HuH-7.5 (cell line): ENCODE results near the gene CLIC5.

ENCODE experiments used
- DNase-seq: peaks from one replicate; pipeline ENCODE4 v3.0.0; 2011; ENCODE audit warnings: low spot score

Gene CLIC5

DNA sequence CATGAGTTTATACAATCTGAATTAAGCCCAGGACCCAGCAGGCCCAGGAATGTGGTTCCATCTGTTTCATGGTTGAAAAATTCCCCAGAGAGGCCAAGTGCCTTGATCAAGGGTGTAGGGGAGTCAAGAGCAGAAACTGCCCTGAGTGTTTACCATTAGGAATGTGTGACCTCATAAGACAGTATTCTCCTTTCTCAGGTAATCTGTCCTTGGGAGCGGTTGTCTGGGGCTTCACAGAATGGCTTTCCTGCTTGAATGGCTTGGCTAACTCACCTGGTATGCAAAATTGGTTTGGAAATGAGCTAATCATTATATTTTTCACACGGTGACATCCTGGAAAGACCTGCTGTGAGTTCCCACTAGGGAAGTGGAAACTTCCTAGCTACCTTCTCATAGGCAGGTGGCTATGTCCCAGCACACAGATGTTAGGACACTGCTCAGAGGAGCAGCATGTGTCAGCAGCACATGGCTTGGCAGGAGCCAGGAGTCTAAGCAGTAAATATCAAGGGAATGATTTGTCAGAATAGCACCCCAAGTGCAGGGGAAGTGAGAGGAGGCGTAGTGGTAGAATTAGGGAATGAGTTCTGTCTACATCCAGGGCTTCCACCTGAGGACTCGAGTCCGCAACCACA, 17.7 kb downstream of the CLIC5 start:
- no peak for DNase-seq

- DNase-seq, result no peak
These were observed 24.5 kb downstream of the CLIC5 start for GRCh38 chr6:45991189-45991588.

- no peak for DNase-seq
These were observed 25.5 kb downstream of the CLIC5 start for GRCh38 chr6:45990162-45990561.

GRCh38 chr6:45988635-45989034, 27.0 kb downstream of the CLIC5 start:
- DNase-seq, result no peak

- DNase-seq, result no peak
These were observed 27.8 kb downstream of the CLIC5 start for GRCh38 chr6:45987856-45988255.

DNA sequence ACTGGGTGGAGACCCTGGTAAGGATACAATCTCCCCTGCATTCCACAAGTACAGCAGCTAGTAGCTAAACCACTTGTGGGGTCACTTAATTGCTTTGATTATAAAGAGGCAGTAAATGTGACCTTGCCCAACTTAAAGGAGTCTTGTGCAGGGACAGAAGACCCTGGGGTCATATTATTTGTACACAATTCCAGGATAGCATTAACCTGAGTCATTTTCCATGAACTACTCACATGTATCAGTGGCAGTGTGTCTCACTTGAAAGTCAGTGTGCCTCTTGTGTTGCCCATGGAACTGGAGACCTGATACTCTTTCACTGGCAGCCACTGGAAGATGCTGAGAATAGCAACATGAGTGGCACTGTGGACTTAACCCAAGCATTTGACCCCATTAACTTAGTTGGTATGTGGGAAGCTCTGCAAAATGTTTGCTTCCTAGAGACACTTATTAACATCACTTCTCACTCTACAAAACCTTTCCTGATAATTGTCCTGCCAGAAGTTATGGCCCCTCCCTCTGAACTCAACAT, 28.9 kb downstream of the CLIC5 start:
- DNase-seq, result no peak

DNA sequence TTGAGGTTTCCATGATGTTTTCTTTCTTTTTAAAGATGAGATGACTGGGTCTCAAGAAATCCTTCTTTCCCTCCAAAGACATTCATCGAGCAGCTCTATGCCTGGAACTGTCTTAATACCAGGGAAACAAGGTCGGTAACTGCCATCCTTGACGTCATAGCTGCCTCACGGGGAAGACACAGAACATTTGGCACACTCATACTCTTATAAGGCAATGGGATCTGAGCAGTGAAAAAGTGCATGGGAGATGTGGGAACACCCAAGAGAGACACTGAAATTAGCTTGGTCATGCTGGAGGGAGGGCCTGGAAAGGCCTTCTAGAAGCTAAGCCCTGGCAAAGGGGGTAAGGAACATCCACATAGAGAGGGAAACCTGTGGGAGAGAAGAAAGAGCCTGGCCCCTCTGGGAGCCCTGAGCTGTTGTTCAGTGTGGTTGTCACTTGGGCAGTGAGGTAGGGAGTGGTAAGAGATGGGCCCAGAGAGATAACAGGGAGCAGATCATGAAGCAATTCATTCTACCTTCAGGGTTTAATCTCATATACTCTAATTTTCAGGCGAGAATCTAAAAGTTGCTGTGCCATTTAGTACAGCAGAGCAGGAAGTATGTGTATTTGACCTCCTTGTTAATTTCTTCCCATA, 30.8 kb downstream of the CLIC5 start:
- DNase-seq, result no peak

DNA sequence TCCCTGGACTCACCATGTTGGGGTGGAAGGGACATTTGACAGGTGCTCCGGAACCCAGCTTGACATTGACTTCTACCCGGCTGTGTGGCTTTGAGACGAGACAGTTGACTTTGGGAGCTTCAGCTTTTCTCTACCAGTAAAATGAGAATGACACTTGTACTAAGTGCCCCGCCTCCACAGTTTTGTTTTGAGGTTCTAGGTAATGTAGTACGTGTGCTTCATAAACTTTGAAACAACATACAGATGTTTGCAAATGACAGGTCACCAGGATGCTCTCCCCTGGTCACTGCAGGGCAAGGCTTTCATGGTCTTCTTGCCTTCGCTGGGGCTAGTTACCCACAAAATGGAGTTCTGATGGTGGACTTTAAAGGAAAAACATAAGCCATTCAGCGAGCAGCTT, 31.3 kb downstream of the CLIC5 start:
- DNase-seq, result no peak

- no peak for DNase-seq
These were observed 32.6 kb downstream of the CLIC5 start for GRCh38 chr6:45983062-45983461.

- DNase-seq, result no peak
These were observed 33.2 kb downstream of the CLIC5 start for GRCh38 chr6:45982280-45983036.

DNA sequence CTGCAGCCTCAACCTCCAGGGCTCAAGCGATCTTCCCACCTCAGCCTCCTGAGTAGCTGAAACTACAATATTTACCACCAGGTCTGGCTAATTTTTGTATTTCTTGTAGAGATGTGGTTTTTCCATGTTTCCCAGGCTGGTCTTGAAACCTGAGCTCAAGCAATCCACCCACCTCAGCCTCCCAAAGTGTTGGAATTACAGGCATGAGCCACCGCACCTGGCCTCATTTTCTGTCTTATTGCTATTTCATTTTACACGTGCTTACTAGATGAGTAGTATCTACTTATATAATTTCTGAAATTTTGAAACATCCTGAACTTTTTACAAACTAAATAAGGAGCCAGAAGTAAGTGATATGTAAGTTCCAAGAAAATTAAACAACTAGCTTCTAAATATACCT, 34.6 kb downstream of the CLIC5 start:
- no peak for DNase-seq

GRCh38 chr6:45979311-45979710, 36.3 kb downstream of the CLIC5 start:
- no peak for DNase-seq

DNA sequence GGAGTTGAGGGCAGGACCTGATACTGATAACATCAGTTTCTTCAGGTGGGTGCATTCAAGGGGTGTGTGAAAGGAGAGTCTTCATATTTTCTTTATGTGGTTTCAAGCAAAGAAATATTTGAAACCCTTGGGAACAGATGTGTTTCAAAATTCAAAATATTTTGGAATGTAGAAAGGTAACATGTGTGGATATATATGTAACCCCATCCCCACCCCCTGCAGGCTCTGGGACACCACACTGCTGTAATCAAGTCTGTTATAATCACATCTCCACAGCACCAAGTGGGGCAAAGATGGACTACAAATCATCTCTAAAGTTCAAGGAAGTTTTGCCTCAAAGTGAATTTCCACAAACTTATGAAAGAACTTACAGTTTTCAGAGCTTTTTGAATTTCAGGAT, 41.1 kb downstream of the CLIC5 start:
- no peak for DNase-seq

DNA sequence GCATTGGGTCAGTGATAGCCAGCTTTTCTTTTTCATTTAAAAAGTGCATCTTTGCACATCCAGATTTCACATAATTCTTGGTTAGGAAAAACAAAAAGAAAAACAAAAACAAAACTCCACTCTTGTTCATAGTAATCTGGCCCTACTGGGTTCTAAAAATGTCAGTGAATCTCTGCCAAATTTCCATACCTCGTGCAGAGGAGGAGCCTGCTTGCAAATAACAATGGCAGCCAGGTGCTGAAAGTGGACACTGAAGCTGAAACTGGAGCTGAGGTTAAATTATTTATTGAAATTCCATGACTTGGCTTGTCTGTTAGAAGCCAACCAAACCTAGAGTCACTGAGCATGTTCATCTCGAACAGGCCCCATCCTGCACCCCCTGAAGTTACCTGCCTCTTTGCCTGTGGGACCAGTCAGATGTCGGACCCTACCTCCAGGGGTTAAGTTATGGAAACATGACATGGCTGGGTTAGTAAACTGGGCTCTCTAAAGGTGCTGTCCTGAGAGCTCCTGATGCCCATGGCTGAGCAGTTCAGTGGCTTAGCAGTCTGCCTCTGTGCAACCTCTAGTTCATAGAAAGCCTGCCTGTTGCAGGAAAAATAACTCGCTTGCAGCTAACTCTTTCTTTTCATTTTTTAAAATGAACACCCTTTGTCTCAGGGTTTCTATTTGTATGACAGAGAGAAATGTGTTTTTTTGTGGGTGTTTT, 42.7 kb downstream of the CLIC5 start:
- no peak for DNase-seq

GRCh38 chr6:45971287-45971686, 44.4 kb downstream of the CLIC5 start:
- no peak for DNase-seq

DNA sequence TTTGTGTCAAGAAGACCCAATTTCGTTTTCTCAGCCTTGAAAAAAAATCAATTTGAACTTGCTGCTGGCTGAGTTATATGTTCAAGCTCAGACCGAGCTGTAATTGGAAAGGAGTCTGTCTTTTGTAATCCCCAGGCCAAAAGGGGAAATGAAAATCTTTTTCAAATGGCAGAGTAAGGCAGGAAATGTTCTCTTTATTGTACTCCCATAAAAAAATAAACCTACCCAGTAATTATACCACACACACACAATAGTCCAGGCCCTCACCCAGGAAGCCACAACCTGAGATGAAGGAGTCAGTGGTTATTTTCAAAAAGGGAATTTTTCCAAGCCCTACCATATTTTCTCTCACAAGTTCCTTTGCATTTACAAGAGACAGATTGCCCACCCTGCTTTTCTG, 45.3 kb downstream of the CLIC5 start:
- DNase-seq, result no peak

GRCh38 chr6:45969883-45970282, 45.8 kb downstream of the CLIC5 start:
- no peak for DNase-seq

DNA sequence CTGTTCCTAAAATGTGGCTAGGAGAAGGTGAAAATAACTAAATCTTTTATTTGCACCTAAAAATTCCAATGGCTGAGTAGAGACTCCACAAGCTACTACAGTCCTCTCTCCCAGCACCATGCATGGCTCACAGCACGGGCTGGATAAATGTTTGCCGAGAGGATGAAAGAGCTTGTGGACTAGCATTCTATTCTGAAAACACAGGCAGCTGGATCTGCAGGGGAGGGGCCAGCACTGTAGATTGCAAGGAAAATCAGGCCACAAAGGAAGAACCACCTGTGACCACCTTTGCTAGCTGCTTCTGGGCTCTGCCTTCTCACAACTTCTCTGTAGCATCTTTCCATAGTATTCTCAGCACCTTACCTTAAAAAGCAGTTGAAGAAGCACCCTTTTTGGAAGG, 46.6 kb downstream of the CLIC5 start:
- DNase-seq, result no peak

- no peak for DNase-seq
These were observed 48.3 kb downstream of the CLIC5 start for GRCh38 chr6:45967363-45967762.

GRCh38 chr6:45966797-45967196, 48.9 kb downstream of the CLIC5 start:
- no peak for DNase-seq

DNA sequence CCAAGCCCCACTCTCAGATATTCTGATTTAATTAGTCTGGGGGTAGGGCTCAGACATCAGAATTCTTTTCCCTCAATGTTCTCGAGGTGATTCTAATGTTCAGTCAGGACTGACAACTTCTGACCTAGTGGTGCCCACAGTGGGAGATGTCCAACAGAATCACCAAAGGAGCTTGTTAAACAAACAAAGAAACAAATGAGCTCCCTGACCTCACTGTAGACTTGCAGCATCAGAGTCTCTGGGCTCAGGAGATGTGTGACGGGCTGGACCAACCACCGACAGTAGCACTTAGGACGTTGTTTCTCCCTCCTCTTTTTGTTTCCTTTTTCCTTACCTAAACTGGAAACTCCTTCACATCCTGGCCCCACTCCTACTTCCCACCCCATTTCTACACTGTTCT, 49.3 kb downstream of the CLIC5 start:
- DNase-seq, result no peak

DNA sequence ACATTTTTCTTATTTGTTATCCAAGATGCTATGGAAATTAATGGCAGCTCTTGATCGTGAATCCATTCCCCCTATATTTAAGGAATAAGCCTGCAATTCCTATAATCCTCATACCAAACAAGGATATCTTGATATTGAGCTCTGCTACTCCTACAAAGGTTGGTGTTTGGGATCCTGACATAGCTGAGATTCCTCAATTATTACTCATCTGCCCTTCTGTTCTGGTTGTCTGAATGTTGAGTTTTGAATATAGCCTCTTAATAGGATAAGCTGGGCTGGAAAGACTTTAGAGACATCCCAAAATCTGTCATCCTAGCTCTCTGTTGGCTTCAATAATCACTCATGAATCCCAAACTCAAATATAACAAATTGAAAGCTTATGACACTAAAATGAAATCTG, 49.9 kb downstream of the CLIC5 start:
- DNase-seq, result no peak

DNA sequence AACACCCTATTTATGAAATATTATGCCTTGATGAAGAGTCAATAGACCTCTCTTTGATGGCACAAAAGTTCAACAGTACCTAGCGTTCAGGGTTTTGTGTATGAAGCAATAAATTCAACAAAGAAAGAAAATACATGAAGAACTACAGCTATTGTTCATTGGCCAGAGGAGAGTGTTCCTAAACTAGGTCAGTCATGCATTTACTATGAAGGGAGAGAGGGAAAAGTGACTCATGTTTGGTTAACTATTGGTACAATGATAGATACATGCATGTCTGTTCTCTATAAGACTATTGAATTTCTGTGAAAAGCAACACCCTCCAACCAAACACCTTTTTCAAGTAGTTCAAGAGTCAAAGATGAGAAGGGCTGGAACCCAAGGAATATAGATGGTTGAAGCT, 50.7 kb downstream of the CLIC5 start:
- no peak for DNase-seq
